SU-DHL-6 (cell line): ENCODE results near the gene EXOC3L4.
"Not testable (repeated sequence)": the region's sequence is repeated elsewhere in the genome, so short reads cannot be mapped to it uniquely, and the experiment has no call there.

Experiments
- H2AFZ ChIP-seq: fragments of 200-600 bp; sonication (generic); 2 replicates; pipeline ENCODE4 v1.6.1; 2014; ENCODE audit warnings: low read depth, mild to moderate bottlenecking, moderate library complexity, mixed read lengths, antibody characterized with exemption, low read length; ENCODE audit not compliant: severe bottlenecking
- H3F3A ChIP-seq: fragments of 200-600 bp; shearing (Covaris generic); 2 replicates; pipeline ENCODE4 v1.6.0; 2016; ENCODE audit warnings: antibody characterized with exemption, mild to moderate bottlenecking; ENCODE audit not compliant: insufficient read depth
- H3K27ac ChIP-seq: fragments of 200-600 bp; sonication (generic); 2 replicates; pipeline ENCODE4 v1.5.1; 2016; ENCODE audit warnings: low read depth, mild to moderate bottlenecking, low read length, moderate library complexity, mixed read lengths
- H3K27me3 ChIP-seq: fragments of 200-600 bp; sonication (generic), shearing (Covaris generic); 2 replicates; pipeline ENCODE4 v1.6.0; 2014; ENCODE audit warnings: mild to moderate bottlenecking, low read length
- H3K36me3 ChIP-seq: fragments of 200-600 bp; sonication (generic); 2 replicates; pipeline ENCODE4 v1.6.1; 2014; ENCODE audit warnings: mild to moderate bottlenecking, low read length, mixed read lengths
- H3K4me2 ChIP-seq: fragments of 300-600, 200-600 bp; shearing (Covaris generic), sonication (generic); 2 replicates; pipeline ENCODE4 v1.6.0; 2014; ENCODE audit warnings: low read length, low read depth, mild to moderate bottlenecking; ENCODE audit not compliant: poor library complexity, severe bottlenecking
- H3K4me3 ChIP-seq: fragments of 200-600 bp; sonication (generic); 2 replicates; pipeline ENCODE4 v1.5.1; 2014; ENCODE audit warnings: antibody characterized with exemption, low read length, mild to moderate bottlenecking, mixed read lengths; ENCODE audit not compliant: insufficient read depth, poor library complexity, severe bottlenecking
- H3K79me2 ChIP-seq: fragments of 200-600 bp; sonication (generic); 2 replicates; pipeline ENCODE4 v1.6.1; 2014; ENCODE audit warnings: mild to moderate bottlenecking, low read length, moderate library complexity; ENCODE audit not compliant: insufficient read depth
- H3K9ac ChIP-seq: fragments of 200-600 bp; sonication (generic); 2 replicates; pipeline ENCODE4 v1.7.0; 2014; ENCODE audit warnings: mild to moderate bottlenecking, low read length
- H3K9me2 ChIP-seq: fragments of 200-600 bp; sonication (generic); replicated peaks from 2 replicates; pipeline ENCODE4 v1.6.1; 2014; ENCODE audit warnings: low read length; ENCODE audit not compliant: insufficient read depth
- H3K9me3 ChIP-seq: fragments of 200-600 bp; sonication (generic); 2 replicates; pipeline ENCODE4 v1.6.1; 2014; ENCODE audit warnings: low read length, mixed read lengths; ENCODE audit not compliant: insufficient read depth
- H4K20me1 ChIP-seq: fragments of 200-600 bp; sonication (generic); 2 replicates; pipeline ENCODE4 v1.6.1; 2014; ENCODE audit warnings: low read depth, mild to moderate bottlenecking, antibody characterized with exemption, low read length, moderate library complexity, mixed read lengths
- EZH2phosphoT487 ChIP-seq: fragments of 200-600 bp; sonication (generic), shearing (Covaris generic); conservative IDR thresholded peaks from 2 replicates; pipeline ENCODE4 v1.6.1; 2018; ENCODE audit warnings: mild to moderate bottlenecking, antibody characterized with exemption, low read length, moderate library complexity, mixed read lengths
- TF ChIP-seq, protein P1 (sequence below): fragments of 200-600 bp; sonication (generic); IDR thresholded peaks from one replicate; pipeline ENCODE4 v1.5.1; 2017; ENCODE audit warnings: antibody characterized with exemption, mild to moderate bottlenecking, low read length, moderate library complexity; ENCODE audit not compliant: insufficient read depth, poor library complexity, severe bottlenecking

EXOC3L4 gene

DNA sequence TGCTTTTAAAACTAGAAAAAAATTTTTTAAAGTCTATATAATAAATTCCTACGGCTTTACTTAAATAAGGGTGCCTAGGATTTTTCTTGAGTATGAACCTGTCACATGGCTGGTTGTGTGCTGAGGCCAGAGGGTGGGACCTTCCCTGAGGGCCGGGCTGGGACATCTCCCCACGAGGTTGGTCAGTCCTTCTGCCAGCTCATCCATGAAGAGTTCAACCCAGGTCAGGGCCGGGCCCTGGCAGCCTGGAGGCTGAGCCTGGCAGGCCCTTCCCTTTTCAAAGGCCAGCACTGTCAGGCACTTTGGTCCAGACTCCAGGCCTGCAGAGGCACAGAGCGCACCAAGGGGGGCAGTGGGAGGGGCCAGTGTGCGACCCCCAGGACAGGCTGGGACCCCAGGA is 60.5 kb downstream of the EXOC3L4 start:
- Histone ChIP-seq H3K36me3 (no peaks in the 10 kb centered on the region), H2AFZ (no peak overlapping the region), H4K20me1 (no peaks in the 10 kb centered on the region), H3F3A (no peaks in the 10 kb centered on the region), H3K27me3 (no peaks in the 10 kb centered on the region), H3K4me3 (no peak overlapping the region), H3K9me2 (no peaks in the 10 kb centered on the region), H3K9me3 (no peaks in the 10 kb centered on the region), H3K27ac (no peak overlapping the region), H3K79me2 (no peaks in the 10 kb centered on the region), H3K9ac (no peak overlapping the region), H3K4me2 (no peak overlapping the region)
- TF ChIP-seq, protein P1, sequence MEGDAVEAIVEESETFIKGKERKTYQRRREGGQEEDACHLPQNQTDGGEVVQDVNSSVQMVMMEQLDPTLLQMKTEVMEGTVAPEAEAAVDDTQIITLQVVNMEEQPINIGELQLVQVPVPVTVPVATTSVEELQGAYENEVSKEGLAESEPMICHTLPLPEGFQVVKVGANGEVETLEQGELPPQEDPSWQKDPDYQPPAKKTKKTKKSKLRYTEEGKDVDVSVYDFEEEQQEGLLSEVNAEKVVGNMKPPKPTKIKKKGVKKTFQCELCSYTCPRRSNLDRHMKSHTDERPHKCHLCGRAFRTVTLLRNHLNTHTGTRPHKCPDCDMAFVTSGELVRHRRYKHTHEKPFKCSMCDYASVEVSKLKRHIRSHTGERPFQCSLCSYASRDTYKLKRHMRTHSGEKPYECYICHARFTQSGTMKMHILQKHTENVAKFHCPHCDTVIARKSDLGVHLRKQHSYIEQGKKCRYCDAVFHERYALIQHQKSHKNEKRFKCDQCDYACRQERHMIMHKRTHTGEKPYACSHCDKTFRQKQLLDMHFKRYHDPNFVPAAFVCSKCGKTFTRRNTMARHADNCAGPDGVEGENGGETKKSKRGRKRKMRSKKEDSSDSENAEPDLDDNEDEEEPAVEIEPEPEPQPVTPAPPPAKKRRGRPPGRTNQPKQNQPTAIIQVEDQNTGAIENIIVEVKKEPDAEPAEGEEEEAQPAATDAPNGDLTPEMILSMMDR, result no peak
- TF ChIP-seq EZH2phosphoT487, result no peak

DNA sequence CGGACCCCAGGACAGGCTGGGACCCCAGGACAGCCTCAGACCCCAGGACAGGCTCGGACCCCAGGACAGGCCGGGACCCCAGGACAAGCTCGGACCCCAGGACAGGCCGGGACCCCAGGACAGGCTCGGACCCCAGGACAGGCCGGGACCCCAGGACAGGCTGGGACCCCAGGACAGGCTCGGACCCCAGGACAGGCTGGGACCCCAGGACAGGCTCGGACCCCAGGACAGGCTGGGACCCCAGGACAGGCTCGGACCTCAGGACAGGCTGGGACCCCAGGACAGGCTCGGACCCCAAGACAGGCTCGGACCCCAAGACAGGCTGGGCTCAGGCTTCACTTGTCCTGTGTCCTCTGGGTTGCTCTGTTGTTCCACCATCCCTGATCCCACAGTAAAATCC is 60.9 kb downstream of the EXOC3L4 start:
- not testable (repeated sequence) for H4K20me1 ChIP-seq, H3K79me2 ChIP-seq, H3K36me3 ChIP-seq, H3K27me3 ChIP-seq, H3K9me2 ChIP-seq, H3K27ac ChIP-seq, H3K4me3 ChIP-seq, H3K9ac ChIP-seq, H3F3A ChIP-seq, H2AFZ ChIP-seq, H3K4me2 ChIP-seq, H3K9me3 ChIP-seq

DNA sequence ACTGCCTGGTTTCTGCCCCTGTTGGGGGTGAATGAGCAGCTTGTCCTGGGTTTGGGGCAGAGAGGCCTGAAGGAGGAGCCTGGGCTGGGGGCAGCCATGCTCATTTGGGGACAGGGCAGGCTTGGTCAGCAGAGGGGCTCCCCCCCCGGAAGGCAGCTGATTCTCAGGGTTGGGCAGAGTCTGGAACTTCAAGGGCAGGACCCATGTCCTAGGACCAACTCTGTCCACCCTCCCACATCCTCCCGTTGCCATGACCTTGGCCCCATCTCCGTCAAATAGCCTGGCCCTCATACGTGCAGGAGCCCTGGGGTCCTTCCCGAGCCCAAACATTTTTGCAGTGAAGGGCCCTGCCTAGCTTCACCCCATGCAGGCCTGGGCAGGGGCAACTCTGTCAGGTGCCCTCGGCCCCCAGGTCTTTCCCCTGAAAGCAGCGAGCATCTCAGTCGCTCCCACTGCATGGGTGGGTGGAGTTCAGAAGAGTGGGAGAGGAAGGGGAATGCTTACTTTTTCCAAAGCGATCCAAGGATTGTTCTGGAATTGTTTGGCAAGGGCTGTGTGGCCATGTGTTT is 61.4 kb downstream of the EXOC3L4 start:
- no peak overlapping the region for H3K9ac ChIP-seq

DNA sequence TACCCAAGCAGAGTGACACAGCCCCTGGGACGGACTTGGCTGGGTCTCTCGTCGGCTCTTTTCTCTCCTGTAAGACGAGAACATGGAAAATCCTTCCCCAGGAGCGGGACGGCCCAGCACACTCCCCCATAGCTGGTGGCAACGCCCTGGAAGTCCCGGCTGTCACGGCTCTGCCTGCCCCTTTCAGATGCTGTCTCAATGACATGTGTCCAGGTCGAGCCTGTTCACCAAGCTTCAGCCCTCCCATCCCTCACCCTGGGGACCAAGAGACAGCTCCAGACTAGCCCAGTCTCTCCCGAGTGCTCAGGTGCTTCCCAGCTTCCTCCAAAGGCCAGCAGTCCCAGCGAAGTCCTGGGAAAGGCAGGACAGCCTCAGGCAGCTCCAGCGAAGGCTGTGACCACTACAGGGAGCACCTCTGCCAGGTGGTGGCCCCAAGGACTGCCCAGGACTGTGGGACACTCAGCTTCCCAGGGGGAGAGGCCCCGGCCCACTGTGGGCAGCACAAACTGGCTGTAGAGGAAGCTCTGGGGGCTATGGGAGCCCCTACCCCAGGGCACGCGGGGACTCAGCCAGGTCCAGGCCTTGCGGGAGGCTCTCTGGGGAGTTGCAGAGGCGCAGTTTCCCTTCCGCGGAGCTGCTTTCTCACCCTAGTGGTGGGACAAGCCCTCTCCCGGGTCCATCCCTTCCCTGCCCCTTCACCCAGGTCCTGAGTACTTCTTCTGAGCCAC is 62.3 kb downstream of the EXOC3L4 start:
- no peaks in the 10 kb centered on the region for H3K36me3 ChIP-seq
- no peak overlapping the region for H3K4me2 ChIP-seq
- no peak overlapping the region for H2AFZ ChIP-seq
- H3F3A ChIP-seq, result no peaks in the 10 kb centered on the region
- no peak overlapping the region for H3K4me3 ChIP-seq
- H3K9ac ChIP-seq, result no peak overlapping the region
- TF ChIP-seq, protein P1, result no peak
- TF ChIP-seq EZH2phosphoT487, result no peak
- no peaks in the 10 kb centered on the region for H4K20me1 ChIP-seq
- no peak overlapping the region for H3K27ac ChIP-seq
- no peaks in the 10 kb centered on the region for H3K79me2 ChIP-seq
- no peaks in the 10 kb centered on the region for H3K27me3 ChIP-seq
- peaks cover 1% of the 10 kb centered on the region; the same call in 1 of the 2 replicates for H3K9me3 ChIP-seq
- H3K9me2 ChIP-seq, result no peaks in the 10 kb centered on the region

More for the DNA sequence above, 61.4 kb downstream of the EXOC3L4 start:
- H2AFZ ChIP-seq, result no peak overlapping the region
- H3K27me3 ChIP-seq, result no peaks in the 10 kb centered on the region
- no peak overlapping the region for H3K27ac ChIP-seq
- H3K9me3 ChIP-seq, result no peaks in the 10 kb centered on the region
- H3K36me3 ChIP-seq, result no peaks in the 10 kb centered on the region
- no peaks in the 10 kb centered on the region for H3K9me2 ChIP-seq
- no peak overlapping the region for H3K4me2 ChIP-seq
- no peaks in the 10 kb centered on the region for H3K79me2 ChIP-seq
- H3K4me3 ChIP-seq, result no peak overlapping the region
- TF ChIP-seq EZH2phosphoT487, result no peak
- TF ChIP-seq, protein P1, result no peak
- H3F3A ChIP-seq, result no peaks in the 10 kb centered on the region
- H4K20me1 ChIP-seq, result no peaks in the 10 kb centered on the region
